AG04450 (cell line): Measurements from ENCODE around the gene ADAMTS17. TPM values are rescaled to one million over a fixed set of nuclear protein-coding genes. Genes with fewer than 3 reads are reported as not detected.

Experiments
- CTCF ChIA-PET: fragments of 300-600, 350-600 bp; formaldehyde crosslinking; extraction: SDS; loops from one replicate; lab custom pipeline; 2022; ENCODE audit warnings: antibody characterized with exemption, inconsistent platforms; lab: Charles Lee
- POLR2A ChIA-PET: fragments of 350-600 bp; formaldehyde crosslinking; extraction: SDS; loops from one replicate; lab custom pipeline; 2021; ENCODE audit warnings: antibody characterized with exemption, inconsistent platforms; lab: Yijun Ruan, JAX
- DNase-seq: peaks from one replicate; pipeline ENCODE4 v3.0.0-alpha.2; 2011; ENCODE audit warnings: low read depth, low spot score
- H3K27ac ChIP-seq: one replicate; pipeline ENCODE4 v1.5.1; 2012; ENCODE audit warnings: low read depth, low read length, control low read depth
- H3K27me3 ChIP-seq: one replicate; pipeline ENCODE4 v1.6.0; 2012; ENCODE audit warnings: low read length; ENCODE audit not compliant: control insufficient read depth, insufficient read depth
- H3K4me3 ChIP-seq: 2 replicates; pipeline ENCODE4 v1.5.1; 2011; ENCODE audit warnings: mild to moderate bottlenecking, low read depth, low read length, control low read depth
- H3K9me3 ChIP-seq: 2 replicates; pipeline ENCODE4 v1.5.1; 2012; ENCODE audit warnings: low read length; ENCODE audit not compliant: control insufficient read depth, insufficient read depth
- CTCF ChIP-seq: IDR thresholded peaks from 2 replicates; pipeline ENCODE4 v1.5.1; 2011; ENCODE audit warnings: low read depth, low read length, control low read depth, inconsistent platforms
- polyA plus RNA-seq: library from polyadenylated mRNA; depleted of rRNA; stranded (reverse); fragments of >200 nt; gene quantifications from 2 replicates; pipeline ENCODE4 v1.2.3, GENCODE V29; 2011

ADAMTS17 gene
- polyA plus RNA-seq, 1 experiment = 0.06 TPM

- H3K9me3 ChIP-seq = peaks cover 70% of the 10 kb centered on the region
- H3K27ac ChIP-seq = no peak overlapping the region
- no peak for TF ChIP-seq CTCF
- H3K4me3 ChIP-seq = no peak overlapping the region
- CTCF ChIA-PET = no interaction called here
- no peak for DNase-seq
- POLR2A ChIA-PET = no interaction called here
- no peaks in the 10 kb centered on the region for H3K27me3 ChIP-seq
Observed at GRCh38 chr15:100186960-100187359, 154.8 kb downstream of the ADAMTS17 start.

GRCh38 chr15:100186366-100186765 lies 155.4 kb downstream of the ADAMTS17 start:
- POLR2A ChIA-PET = no interaction called here
- CTCF ChIA-PET = no interaction called here
- Histone ChIP-seq H3K4me3 (no peak overlapping the region), H3K9me3 (peaks cover 70% of the 10 kb centered on the region), H3K27ac (no peak overlapping the region), H3K27me3 (no peaks in the 10 kb centered on the region)
- DNase-seq = no peak
- TF ChIP-seq CTCF = no peak

- Histone ChIP-seq H3K9me3 (peaks cover 56% of the 10 kb centered on the region), H3K4me3 (no peak overlapping the region), H3K27me3 (no peaks in the 10 kb centered on the region), H3K27ac (no peak overlapping the region)
- ChIA-PET POLR2A (no interaction called here), CTCF (no interaction called here)
- TF ChIP-seq CTCF = no peak
- DNase-seq = no peak
Observed at GRCh38 chr15:100183921-100184495, 157.8 kb downstream of the ADAMTS17 start.

- ChIA-PET POLR2A (no interaction called here), CTCF (no interaction called here)
- no peak overlapping the region for H3K4me3 ChIP-seq
- peaks cover 35% of the 10 kb centered on the region for H3K9me3 ChIP-seq
- no peak overlapping the region for H3K27ac ChIP-seq
- no peak for DNase-seq
- H3K27me3 ChIP-seq = no peaks in the 10 kb centered on the region
- TF ChIP-seq CTCF = no peak
Observed at GRCh38 chr15:100180921-100181320, 160.9 kb downstream of the ADAMTS17 start.

GRCh38 chr15:100175406-100176114 lies 166.2 kb downstream of the ADAMTS17 start:
- Histone ChIP-seq H3K4me3 (no peak overlapping the region), H3K9me3 (peaks cover 31% of the 10 kb centered on the region), H3K27ac (no peak overlapping the region), H3K27me3 (no peaks in the 10 kb centered on the region)
- ChIA-PET CTCF (no interaction called here), POLR2A (no interaction called here)
- no peak for TF ChIP-seq CTCF
- DNase-seq = no peak
